ENCODE data around the gene HARBI1. TPM values are rescaled to one million over a fixed set of nuclear protein-coding genes. Genes with fewer than 3 reads are reported as not detected.

HARBI1 gene
- total RNA-seq, 1 experiment from 2014 or later: 6.3 TPM

GRCh38 chr11:46599340-46600193 lies 17.5 kb downstream of the HARBI1 start:
- no peak overlapping the region for H2BK5ac ChIP-seq (ENCODE audit: insufficient read length, low read length)
- no peaks in the 10 kb centered on the region for H3K23me2 ChIP-seq (ENCODE audit: insufficient read length, low read depth, low read length, poor library complexity, severe bottlenecking)
- H3K9ac ChIP-seq (ENCODE audit: extremely low read depth, insufficient read length, low read length): no peak overlapping the region
- H3K79me2 ChIP-seq (ENCODE audit: insufficient read depth, low read length): no peaks in the 10 kb centered on the region
- Mint-ChIP-seq H3K4me1 (peaks cover 0 to under 1% of the 10 kb centered on the region in 2 experiments; a peak in 1 of 4 replicates), H3K4me3 (no peak overlapping the region), H3K9me3 (no peaks in the 10 kb centered on the region), H3K27ac (no peak overlapping the region), H3K27me3 (ENCODE audit: low read depth) (no peaks in the 10 kb centered on the region), H3K36me3 (ENCODE audit: insufficient read depth in 1 of 3, low read depth in 3 of 3) (peaks cover 0 to 2% (median 0%) of the 10 kb centered on the region in 3 experiments; a peak in 2 of 7 replicates)
- H2BK12ac ChIP-seq (ENCODE audit: insufficient read length, low read depth, low read length): no peak overlapping the region
- no peak overlapping the region for H3K18ac ChIP-seq (ENCODE audit: insufficient read length, low read depth, low read length)
- no peak overlapping the region for H3K56ac ChIP-seq (ENCODE audit: insufficient read length, low read depth, low read length)
- no peak overlapping the region for H2AK5ac ChIP-seq (ENCODE audit: insufficient read length, low read length)
- no peak overlapping the region for H3T11ph ChIP-seq (ENCODE audit: low read length)
- H2AFZ ChIP-seq (ENCODE audit: low read length): no peak overlapping the region
- no peak overlapping the region for H2BK15ac ChIP-seq (ENCODE audit: low read depth, low read length)
- no peak overlapping the region for H3K27ac ChIP-seq (ENCODE audit: insufficient read length, low read depth, low read length)
- DNase-seq: no peak
- H3K4ac ChIP-seq (ENCODE audit: low read depth, low read length): no peak overlapping the region
- TF ChIP-seq CTCF (conservative IDR thresholded peaks at IDR 0.05): no peak
- WGBS (ENCODE audit: extremely low coverage, insufficient read length, low lambda C conversion rate): no CpG with 5 or more reads among the region's 8 CpGs
- H3K4me2 ChIP-seq (ENCODE audit: insufficient read depth, insufficient read length, low read length): no peak overlapping the region
- H3K79me1 ChIP-seq (ENCODE audit: insufficient read depth, low read depth, low read length, poor library complexity, severe bottlenecking): no peaks in the 10 kb centered on the region
- H4K20me1 ChIP-seq (ENCODE audit: control insufficient read depth, insufficient read depth, insufficient read length): no peaks in the 10 kb centered on the region
- H3K4me1 ChIP-seq (ENCODE audit: insufficient read depth, low read length): no peaks in the 10 kb centered on the region
- no peak overlapping the region for H4K91ac ChIP-seq (ENCODE audit: insufficient read length, low read depth, low read length)
- no peak overlapping the region for H4K5ac ChIP-seq (ENCODE audit: insufficient read length, low read depth, low read length)
- no peak overlapping the region for H2BK120ac ChIP-seq (ENCODE audit: low read depth, low read length, poor library complexity, severe bottlenecking)
- H2BK20ac ChIP-seq (ENCODE audit: low read depth, low read length, poor library complexity, severe bottlenecking): no peak overlapping the region
- no peak overlapping the region for H3K23ac ChIP-seq (ENCODE audit: insufficient read length, low read depth, low read length)
- H4K8ac ChIP-seq (replicated peaks; ENCODE audit: insufficient read length, low read depth, low read length): no peak overlapping the region
- H3K14ac ChIP-seq (ENCODE audit: insufficient read depth, low read length): no peak overlapping the region
- H3K9me3 ChIP-seq (ENCODE audit: control insufficient read depth, low read depth, low read length): no peaks in the 10 kb centered on the region
- H3K27me3 ChIP-seq (ENCODE audit: insufficient read depth, low read length): no peaks in the 10 kb centered on the region
